ENCODE measurements around the gene PHC3.

The PHC3 gene

DNA sequence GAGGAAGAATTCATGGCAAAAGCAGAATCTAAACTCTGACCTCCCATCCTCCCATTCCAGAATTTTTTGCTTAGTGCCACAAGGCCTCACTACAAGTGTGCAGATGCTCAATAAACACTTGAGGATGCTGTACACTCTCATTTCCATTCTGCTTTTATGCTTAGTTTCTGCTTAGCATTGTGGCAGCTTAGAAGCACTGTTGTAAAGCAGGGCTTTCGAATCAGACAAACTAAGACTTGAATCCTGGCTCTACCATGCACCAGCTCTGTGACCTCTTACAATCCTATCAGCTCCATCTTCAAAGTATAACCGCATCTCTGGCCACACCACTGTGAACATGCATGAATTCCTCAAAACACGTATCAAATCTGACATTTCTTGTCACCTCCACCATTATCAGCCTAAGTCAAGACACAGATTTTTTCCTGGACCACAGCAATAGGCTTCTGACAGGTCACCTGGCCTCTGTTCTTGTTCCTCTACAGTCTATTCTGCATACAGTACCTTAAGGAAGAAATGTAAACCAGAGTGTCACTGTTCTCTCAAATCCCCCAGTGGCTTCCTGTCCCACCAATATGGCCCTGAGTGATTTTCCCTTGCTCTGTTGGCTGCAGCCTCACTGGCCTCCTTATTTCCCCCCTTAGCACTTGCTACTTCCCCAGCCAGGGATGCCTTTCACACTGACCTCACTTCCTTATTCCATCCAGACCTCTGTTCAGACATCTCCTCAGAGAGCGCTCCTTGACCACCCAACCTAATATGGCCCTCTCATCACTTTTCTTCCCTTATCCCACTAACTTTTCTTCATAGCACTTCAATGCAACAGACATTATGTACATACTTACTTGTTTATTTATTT, 8.1 kb upstream of the PHC3 start:
- no peak for DNase-seq

DNA sequence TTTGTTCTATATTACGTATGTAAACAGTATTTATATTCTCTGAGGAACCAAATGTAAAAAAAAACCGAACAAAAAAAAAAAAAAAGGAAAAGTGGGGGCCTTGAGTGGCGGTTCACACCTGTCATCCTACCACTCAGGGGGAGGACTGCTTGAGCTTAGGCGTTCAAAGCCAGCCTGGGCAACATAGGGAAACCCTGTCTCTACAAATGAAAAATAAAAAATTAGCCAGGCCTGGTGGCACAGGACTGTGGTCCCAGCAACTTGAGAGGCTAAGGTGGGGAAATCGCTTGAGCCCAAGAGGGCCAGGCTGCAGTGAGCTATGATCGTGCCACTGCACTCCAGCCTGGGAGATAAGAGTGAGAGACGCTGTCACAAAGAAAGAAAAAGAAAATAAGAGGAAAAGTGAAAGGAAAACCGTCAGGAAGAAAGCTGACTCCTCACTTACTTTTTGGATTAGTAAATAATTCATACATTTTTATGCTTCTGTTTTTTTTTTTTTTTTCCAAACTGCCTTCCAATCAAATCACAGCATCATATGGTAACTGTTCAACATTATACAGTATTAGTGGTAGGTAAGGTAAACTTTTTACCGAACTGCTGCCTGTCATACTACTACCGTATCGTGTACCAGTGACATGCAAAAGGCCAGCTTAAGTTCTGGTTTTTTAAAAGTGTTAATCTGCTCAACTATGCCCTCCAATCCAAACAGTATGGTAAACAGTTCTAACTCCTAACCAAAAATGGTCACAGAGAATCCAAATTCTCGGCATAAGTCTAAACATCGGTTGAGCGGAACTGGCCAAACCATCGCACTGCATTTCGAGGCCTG, 1.2 kb downstream of the PHC3 start:
- no peak for DNase-seq

DNA sequence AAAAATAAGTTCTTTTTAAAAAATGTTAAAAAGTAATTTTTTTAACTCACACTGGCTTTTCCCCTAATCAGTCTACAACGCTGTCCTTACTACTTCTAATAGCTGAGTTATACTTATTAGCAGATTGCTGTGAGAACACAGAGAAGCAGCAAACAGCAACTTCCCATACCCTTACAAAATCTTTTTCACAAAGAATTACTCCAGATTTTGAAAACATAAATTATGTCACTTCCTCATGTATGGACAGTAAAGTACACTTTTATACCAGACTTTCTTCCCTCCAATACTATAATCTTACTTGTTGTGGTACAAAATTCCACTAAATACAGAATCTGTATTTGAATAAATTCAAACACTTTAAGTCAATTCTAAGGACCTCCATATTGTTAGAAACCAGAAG, 2.1 kb downstream of the PHC3 start:
- no peak for DNase-seq

- DNase-seq, result no peak
Observed at GRCh38 chr3:170178651-170179050, 2.9 kb downstream of the PHC3 start.

DNA sequence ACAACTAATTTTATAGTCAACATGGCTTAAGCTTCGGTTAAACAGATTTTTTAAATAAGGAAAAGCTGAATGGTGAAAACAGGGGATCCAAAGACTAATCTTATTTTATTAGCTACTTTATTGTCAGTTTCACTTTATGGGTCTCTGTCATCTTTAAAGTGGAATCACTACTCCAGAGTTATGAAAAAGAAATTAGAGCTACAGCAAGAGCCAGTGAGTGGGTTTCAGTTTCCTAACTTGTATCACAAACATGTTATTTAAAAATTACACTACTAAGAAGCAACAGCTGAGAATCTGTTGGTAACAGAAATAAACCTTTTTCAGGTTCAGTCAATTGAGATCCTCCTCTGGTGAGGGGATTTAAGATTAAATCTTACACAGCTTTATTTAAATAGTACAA, 10.0 kb downstream of the PHC3 start:
- DNase-seq, result no peak

GRCh38 chr3:170164717-170165116, 16.8 kb downstream of the PHC3 start:
- no peak for DNase-seq

DNA sequence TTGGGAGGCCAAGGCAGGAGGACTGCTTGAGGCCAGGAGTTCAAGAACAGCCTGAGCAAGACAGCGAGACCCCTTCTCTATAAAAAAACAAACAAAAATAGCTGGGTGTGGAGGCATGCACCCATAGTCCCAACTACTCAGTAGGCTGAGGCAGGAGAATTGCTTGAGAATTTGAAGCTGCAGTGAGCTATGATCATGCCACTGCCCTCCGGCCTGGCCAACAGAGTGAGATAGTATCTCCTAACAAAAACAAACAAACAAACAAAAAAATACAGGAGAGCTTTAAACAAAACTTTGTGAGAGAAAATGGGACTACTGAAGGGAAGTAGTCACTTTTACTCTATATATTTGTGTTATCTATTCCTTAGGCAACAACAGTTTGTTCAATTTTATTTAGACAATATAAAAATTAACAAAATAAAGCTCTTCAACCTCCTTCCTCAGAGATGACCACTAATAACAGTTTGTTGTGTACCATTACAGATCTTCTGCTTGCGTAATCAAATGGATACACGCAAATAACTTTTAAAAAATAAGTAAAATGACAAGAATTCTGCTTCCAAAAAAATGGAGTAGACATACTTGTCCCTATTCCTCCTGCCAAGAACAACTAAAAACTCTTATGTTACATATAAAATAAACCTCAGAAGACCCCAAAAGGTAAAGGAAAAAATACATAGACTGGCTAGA, 17.4 kb downstream of the PHC3 start:
- no peak for DNase-seq

- DNase-seq, result no peak
Observed at GRCh38 chr3:170162630-170163029, 18.9 kb downstream of the PHC3 start.

- no peak for DNase-seq
Observed at GRCh38 chr3:170162052-170162451, 19.5 kb downstream of the PHC3 start.

GRCh38 chr3:170159933-170160332, 21.6 kb downstream of the PHC3 start:
- no peak for DNase-seq

DNA sequence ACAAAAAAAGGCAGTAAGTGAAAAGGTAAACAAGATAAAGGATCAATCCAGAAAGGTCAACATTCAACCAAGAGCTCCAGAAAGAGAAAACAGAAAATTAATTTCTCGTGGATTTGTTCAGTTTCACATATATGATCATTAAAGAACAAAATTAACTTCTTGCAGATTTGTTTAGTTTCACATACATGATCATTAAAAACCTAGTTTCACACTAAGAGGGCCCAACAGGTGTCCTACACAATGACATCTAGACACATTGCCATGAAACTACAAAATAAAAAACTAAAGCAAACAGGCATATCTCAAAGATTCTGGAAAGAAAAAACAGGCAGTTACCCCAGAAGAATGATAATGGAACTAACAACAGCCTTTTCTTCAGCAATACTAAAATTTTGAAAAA, 22.1 kb downstream of the PHC3 start:
- DNase-seq, result no peak

GRCh38 chr3:170155604-170156003, 25.9 kb downstream of the PHC3 start:
- no peak for DNase-seq

DNA sequence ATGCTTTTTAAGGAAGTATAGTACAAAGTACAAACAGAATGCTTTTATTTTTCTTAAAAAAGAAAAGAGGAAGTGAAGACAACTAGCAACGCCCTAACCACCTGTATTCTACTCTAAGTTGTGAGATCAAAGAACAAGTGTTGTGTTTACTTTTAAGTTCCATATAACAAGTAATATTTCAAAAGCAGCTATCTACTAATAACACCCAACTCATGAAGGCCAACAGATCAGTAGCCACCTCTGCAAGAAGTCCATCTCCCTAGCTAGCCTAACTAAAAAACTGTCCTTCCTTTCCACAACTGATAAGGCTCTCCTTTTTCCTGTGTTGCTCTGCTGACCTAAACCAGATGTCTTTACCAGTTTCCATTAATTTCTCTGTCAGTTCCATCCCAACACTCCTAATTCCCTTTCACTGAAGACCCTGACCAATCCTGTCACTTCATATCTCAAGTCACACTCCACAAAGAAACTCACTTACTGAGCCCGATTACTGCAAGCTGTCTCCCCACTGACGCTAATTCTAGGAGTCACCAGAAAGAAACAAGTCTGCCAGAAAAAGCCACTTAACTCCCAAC, 26.9 kb downstream of the PHC3 start:
- no peak for DNase-seq

- DNase-seq, result no peak
Observed at GRCh38 chr3:170154084-170154483, 27.4 kb downstream of the PHC3 start.

- DNase-seq, result no peak
Observed at GRCh38 chr3:170151536-170151935, 30.0 kb downstream of the PHC3 start.

DNA sequence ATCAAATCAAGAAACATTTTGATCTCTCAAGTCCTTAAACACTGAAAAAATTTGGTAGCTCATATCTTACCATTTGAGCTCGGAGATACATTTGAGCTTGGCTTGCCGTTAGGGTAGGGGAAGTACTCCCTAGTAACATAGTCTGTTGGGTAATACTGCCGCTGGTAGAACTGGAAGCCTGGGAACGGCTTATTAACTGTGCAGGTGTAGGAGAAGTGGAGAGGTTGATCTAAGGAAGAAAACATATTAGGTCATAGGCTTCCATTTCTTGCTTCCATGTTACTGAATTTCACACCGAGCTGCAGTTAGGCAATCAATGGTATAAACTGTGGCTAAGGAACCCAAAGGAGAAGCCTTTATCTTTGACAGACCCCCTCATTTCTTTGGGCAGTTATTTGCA, 32.5 kb downstream of the PHC3 start:
- no peak for DNase-seq

DNA sequence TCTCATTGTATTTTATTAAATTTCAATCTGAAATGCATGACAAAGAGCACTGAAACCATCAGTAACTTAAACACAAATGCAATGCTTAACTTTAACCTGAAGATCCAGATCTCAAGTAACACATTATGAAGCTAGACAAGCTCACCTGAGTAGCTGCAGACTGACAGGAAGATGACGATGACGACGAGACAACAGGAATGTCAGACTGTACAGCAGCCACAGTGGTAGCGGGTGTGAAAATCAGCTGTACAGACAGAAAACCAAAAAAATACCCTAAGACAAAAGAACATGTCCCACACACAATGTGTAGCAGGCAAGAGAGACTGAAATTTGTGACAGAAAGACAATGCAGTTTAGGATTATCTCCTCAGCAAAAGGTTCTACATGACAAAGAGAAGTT, 36.3 kb downstream of the PHC3 start:
- DNase-seq, result no peak

GRCh38 chr3:170144437-170144843, 37.1 kb downstream of the PHC3 start:
- no peak for DNase-seq

GRCh38 chr3:170142373-170142772, 39.2 kb downstream of the PHC3 start:
- no peak for DNase-seq

- no peak for DNase-seq
Observed at GRCh38 chr3:170137986-170138385, 43.5 kb downstream of the PHC3 start.

DNA sequence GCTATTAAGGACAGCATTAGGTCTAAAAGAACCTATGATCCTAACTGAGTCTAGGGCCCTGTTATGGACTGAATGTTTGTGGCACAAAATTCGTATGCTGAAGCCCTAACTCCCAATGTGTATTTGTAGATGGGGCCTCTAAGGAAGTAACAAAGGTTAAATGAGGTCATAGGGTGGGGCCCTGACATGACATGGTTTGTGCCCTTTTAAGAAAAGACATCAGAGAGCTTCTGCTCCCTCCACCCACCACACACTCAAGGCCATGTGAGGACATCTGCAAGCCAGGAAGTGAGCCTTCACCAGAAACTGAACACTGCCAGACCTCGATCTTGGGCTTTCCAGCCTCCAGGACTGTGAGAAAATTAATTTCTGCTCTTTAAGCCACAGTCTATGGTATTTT, 49.2 kb downstream of the PHC3 start:
- no peak for DNase-seq

DNA sequence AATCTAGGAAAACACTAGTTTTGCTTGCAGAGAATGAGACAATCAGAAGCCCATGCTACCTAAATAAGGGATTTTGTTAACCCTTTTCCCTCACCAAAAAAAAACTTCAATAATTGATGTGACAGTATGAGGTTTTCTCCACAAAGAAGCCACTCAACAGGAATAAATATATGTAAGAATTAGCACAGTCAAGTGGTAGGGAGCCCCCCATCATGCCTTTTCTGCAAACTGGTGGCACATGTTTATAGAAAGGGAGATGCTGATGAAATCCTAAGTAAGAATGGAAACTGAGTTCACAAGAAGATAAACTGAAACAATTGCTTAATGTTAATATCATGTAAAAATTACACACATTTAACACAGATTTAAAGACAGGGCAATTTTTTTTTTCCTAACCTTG, 51.0 kb downstream of the PHC3 start:
- no peak for DNase-seq

GRCh38 chr3:170128977-170129431, 52.5 kb downstream of the PHC3 start:
- no peak for DNase-seq

Measured in NCI-H2081 (cell line).